ENCODE results near the gene C9orf152. TPM values are rescaled to one million over a fixed set of nuclear protein-coding genes. Genes with fewer than 3 reads are reported as not detected.

Gene C9orf152
- total and polyA plus RNA-seq, 5 experiments from 2014 or later, result not detected

GRCh38 chr9:110246214-110246613 lies 38.3 kb upstream of the C9orf152 start:
- Mint-ChIP-seq H3K4me3 (no peak overlapping the region), H3K4me1 (peaks cover 0 to 1% (median 0%) of the 10 kb centered on the region in 4 donors), H3K9me3 (no peaks in the 10 kb centered on the region), H3K36me3 (peaks cover 0 to 42% (median 17%) of the 10 kb centered on the region in 3 donors), H3K27ac (no peak overlapping the region), H3K27me3 (no peaks in the 10 kb centered on the region)
- no peak for ATAC-seq
- POLR2A ChIA-PET, result no interaction called here
- no peak for DNase-seq

DNA sequence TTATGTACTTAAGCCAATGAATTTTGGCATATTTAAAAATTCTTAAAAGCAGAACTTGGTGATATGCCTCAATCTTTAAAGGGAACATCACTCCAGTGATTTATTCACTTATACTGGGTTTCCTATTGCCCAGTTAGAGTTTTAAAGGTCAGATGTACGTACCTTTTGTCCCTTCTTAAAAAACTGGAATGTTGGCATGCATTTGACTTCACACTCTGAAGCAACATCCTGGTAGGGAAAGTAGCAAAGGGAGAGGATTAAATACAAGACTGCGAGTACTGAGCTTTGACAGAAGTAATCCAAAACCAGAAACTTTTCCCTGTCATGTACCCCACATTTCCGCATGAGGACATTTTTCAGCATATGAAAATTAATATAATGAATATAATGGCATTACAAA lies 36.7 kb upstream of the C9orf152 start:
- Mint-ChIP-seq H3K4me1 (peaks cover 0 to 1% (median 0%) of the 10 kb centered on the region in 4 donors), H3K27ac (no peak overlapping the region), H3K9me3 (no peaks in the 10 kb centered on the region), H3K4me3 (no peak overlapping the region), H3K27me3 (no peaks in the 10 kb centered on the region), H3K36me3 (peaks cover 0 to 35% (median 14%) of the 10 kb centered on the region in 3 donors)
- DNase-seq (no peak), ATAC-seq (no peak)
- POLR2A ChIA-PET, result no interaction called here

DNA sequence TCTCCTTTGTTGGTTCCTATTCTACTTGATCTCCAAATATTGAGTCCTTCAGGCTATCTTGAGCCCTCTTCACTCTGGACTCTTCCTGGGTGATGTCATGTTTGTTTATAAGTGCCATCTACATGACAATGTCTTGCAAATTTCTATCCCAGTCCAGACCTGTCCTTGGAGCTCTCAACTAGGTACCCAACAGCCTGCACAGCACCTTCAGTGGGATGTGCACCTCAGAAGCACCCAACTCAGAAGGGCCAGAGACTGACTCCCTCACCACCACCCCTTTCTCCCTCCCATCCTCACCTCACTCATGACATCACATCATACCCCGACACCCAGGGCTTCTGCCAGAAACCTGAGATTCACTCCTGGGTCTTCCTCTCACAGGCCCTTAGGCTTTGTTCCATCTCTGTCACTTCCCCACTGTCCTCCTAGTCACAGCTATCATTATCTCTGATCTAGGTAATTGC lies 33.9 kb upstream of the C9orf152 start:
- no peak for ATAC-seq
- DNase-seq, result no peak
- Mint-ChIP-seq H3K36me3 (peaks cover 0 to 28% (median 12%) of the 10 kb centered on the region in 3 donors), H3K4me1 (no peaks in the 10 kb centered on the region), H3K9me3 (no peaks in the 10 kb centered on the region), H3K27ac (no peak overlapping the region), H3K27me3 (no peaks in the 10 kb centered on the region), H3K4me3 (no peak overlapping the region)
- POLR2A ChIA-PET, result no interaction called here

DNA sequence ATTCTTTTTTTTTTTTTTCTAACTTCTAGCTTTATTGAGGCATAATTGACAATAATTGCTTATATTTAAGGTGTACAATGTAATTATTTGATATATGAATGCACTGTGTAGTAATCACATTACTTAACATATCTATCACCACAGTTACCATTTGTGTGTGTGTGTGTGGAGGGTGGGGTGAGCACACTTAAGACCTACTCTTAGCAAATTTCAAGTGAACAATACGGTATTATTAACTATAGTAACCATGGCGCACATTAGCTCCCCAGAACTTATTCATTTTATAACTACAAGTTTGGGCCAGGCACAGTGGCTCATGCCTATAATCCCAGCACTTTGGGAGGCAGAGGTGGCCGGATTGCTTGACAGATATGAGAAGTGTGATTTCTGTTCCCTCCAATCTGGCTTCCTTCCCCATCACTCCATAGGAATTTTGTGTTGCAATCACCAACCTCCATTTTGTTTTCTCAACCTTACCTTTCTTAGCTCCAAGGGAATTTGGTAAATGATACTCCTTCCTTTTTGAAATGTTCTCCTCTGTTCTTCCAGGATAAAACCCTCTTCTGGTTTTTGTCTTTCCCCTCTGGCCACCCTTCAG lies 33.4 kb upstream of the C9orf152 start:
- DNase-seq (no peak), ATAC-seq (no peak)
- POLR2A ChIA-PET, result no interaction called here
- H3K9me3 Mint-ChIP-seq, result peaks cover 0 to 3% (median 0%) of the 10 kb centered on the region in 9 donors
- no peak overlapping the region for H3K27ac Mint-ChIP-seq
- peaks cover 3 to 24% (median 10%) of the 10 kb centered on the region in 3 donors for H3K36me3 Mint-ChIP-seq
- H3K4me1 Mint-ChIP-seq, result no peaks in the 10 kb centered on the region
- no peak overlapping the region for H3K4me3 Mint-ChIP-seq
- peaks cover 0 to 2% (median 0%) of the 10 kb centered on the region in 5 donors for H3K27me3 Mint-ChIP-seq

DNA sequence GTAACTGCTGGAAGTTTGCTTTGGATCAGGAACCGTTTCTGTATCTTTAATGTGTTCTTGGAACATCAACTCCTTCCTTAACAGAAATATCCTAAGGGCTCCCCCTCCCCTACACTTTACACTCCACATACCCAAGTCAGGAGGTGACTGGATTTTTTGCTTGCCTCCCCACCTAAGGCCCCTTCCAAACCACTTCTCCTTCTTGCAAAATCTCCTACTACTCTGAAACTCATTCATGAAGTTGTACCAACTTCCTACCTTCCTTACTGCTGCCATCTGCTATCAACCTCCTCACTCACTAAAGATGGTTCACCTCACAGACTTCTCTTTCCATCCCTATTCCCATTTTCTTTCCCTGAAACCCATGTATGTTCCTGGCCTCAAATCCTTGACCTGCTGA lies 32.2 kb upstream of the C9orf152 start:
- POLR2A ChIA-PET, result no interaction called here

DNA sequence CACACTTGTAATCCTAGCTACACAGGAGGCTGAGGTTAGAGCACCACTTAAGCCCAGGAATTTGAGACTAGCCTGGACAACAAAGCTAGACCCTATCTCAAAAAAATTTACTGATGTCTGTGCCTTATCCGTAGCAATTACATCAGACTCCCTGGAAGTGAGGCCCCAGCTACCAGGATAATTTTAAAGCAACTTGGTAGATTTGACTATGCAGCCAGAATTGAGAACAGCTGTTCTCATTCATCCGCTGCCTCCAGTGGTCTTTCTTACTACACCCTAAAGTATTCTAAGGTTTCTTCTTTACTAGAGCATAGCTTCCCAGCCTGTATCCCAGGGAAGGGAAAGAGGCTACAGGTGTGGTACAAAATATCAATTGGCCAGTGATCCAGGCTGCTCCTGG lies 20.4 kb upstream of the C9orf152 start:
- no peak for DNase-seq
- Mint-ChIP-seq H3K9me3 (peaks cover 0 to 1% (median 0%) of the 10 kb centered on the region in 9 donors), H3K36me3 (no peaks in the 10 kb centered on the region), H3K27ac (no peak overlapping the region), H3K4me1 (peaks cover 0 to 1% (median 0%) of the 10 kb centered on the region in 4 donors), H3K27me3 (peaks cover 0 to 5% (median 0%) of the 10 kb centered on the region in 5 donors), H3K4me3 (no peak overlapping the region)
- ATAC-seq, result no peak
- POLR2A ChIA-PET, result no interaction called here

More for the DNA sequence above, 32.2 kb upstream of the C9orf152 start:
- Mint-ChIP-seq H3K4me1 (no peaks in the 10 kb centered on the region), H3K4me3 (no peak overlapping the region), H3K27ac (no peak overlapping the region), H3K27me3 (peaks cover 0 to 2% (median 0%) of the 10 kb centered on the region in 5 donors), H3K9me3 (peaks cover 0 to 6% (median 0%) of the 10 kb centered on the region in 9 donors), H3K36me3 (peaks cover 5 to 17% (median 12%) of the 10 kb centered on the region in 3 donors)
- DNase-seq, result no peak
- ATAC-seq, result no peak

- H3K9me3 Mint-ChIP-seq, result no peaks in the 10 kb centered on the region
- H3K36me3 Mint-ChIP-seq, result no peaks in the 10 kb centered on the region
- no peak overlapping the region for H3K27ac Mint-ChIP-seq
- H3K4me3 Mint-ChIP-seq, result no peak overlapping the region
- DNase-seq (no peak), ATAC-seq (no peak)
- H3K4me1 Mint-ChIP-seq, result no peaks in the 10 kb centered on the region
- POLR2A ChIA-PET, result no interaction called here
- H3K27me3 Mint-ChIP-seq, result peaks cover 0 to 9% (median 2%) of the 10 kb centered on the region in 5 donors
Measured at GRCh38 chr9:110224583-110224982, 16.6 kb upstream of the C9orf152 start.

- Mint-ChIP-seq H3K27ac (no peak overlapping the region), H3K4me3 (no peak overlapping the region), H3K27me3 (peaks cover 0 to 7% (median 4%) of the 10 kb centered on the region in 5 donors), H3K4me1 (peaks cover 0 to 2% (median 0%) of the 10 kb centered on the region in 4 donors), H3K9me3 (no peaks in the 10 kb centered on the region), H3K36me3 (no peaks in the 10 kb centered on the region)
- POLR2A ChIA-PET, result no interaction called here
- no peak for DNase-seq
- no peak for ATAC-seq
Measured at GRCh38 chr9:110220809-110221208, 12.8 kb upstream of the C9orf152 start.

DNA sequence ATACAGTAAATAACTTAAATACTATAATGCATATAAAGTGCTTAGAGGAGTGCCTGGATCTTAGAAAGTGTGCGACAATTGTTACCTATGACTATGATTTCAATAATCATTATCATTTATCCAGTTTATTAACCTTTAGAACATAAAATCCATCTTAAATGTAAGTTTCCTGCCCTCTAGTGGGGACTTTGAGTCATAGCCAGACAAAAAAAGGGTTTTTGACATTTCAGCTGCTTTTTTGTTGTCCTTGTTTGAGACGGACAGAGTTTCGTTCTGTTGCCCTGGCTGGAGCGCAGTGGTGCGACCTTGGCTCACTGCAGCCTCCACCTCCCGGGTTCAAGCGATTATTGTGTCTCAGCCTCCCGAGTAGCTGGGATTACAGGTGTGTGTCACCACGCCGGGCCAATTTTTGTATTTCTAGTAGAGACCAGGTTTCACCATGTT lies 9.7 kb upstream of the C9orf152 start:
- Mint-ChIP-seq H3K36me3 (peaks cover 0 to 3% (median 0%) of the 10 kb centered on the region in 3 donors), H3K4me3 (no peak overlapping the region), H3K4me1 (peaks cover 0 to 2% (median 0%) of the 10 kb centered on the region in 4 donors), H3K27ac (no peak overlapping the region), H3K27me3 (peaks cover 0 to 4% (median 3%) of the 10 kb centered on the region in 5 donors), H3K9me3 (no peaks in the 10 kb centered on the region)
- DNase-seq (peak in 3 of 10 donors; percentile 12 to 29 (median 16)), ATAC-seq (no peak)
- POLR2A ChIA-PET, result no interaction called here

DNA sequence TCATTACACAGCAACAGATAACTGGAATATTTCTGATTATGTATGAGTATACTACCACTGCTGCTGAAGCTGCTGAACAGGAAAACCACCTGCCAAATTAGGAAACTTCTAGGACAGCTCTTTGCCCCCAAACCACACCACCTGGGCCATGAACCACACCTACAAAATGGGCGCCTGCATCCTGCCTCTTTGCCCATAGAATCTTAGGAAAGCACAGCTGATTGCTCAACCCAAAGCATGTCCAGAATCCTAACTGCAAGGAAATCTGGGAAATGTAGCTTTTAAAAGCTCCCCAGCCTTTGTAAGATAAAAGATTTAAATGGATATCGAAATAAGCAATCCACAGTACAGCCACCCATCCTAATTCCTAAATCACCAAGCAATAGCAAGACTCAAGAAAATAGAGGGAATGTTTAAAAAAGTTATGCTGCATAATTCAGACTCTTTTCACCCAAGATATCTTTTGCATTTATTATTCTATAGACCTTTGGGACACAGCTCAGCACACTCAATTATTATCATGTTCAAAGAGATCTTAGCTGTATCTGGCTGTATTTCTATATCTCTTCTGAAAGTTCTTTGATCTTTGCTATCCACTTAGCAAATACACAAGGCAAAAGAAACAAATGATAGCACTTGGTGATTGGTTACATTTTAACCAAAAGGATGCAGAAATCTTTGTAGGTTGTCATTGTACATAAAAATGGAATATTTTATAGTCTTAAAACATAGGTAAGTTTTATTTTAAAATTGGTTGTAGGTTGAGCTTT lies 6.8 kb upstream of the C9orf152 start:
- H3K4me3 Mint-ChIP-seq, result no peak overlapping the region
- POLR2A ChIA-PET, result interaction anchor here (0.5 kb wide), 1 partner anchor 37 kb away, joined by 3 read pairs; no protein-coding TSS in a partner anchor

GRCh38 chr9:110214090-110214489 lies 6.1 kb upstream of the C9orf152 start:
- Mint-ChIP-seq H3K4me3 (no peak overlapping the region), H3K27me3 (peaks cover 0 to 5% (median 2%) of the 10 kb centered on the region in 5 donors), H3K36me3 (peaks cover 0 to 13% (median 3%) of the 10 kb centered on the region in 3 donors), H3K27ac (no peak overlapping the region), H3K9me3 (peaks cover 0 to 5% (median 0%) of the 10 kb centered on the region in 9 donors), H3K4me1 (peaks cover 0 to 2% (median 0%) of the 10 kb centered on the region in 4 donors)
- DNase-seq (no peak), ATAC-seq (no peak)
- POLR2A ChIA-PET, result interaction anchor here (0.5 kb wide), 1 partner anchor 38 kb away, joined by 3 read pairs; no protein-coding TSS in a partner anchor

More for the DNA sequence above, 6.8 kb upstream of the C9orf152 start:
- ATAC-seq, result no peak
- Mint-ChIP-seq H3K4me1 (peaks cover 0 to 2% (median 0%) of the 10 kb centered on the region in 4 donors), H3K27me3 (peaks cover 0 to 5% (median 2%) of the 10 kb centered on the region in 5 donors), H3K9me3 (peaks cover 0 to 5% (median 0%) of the 10 kb centered on the region in 9 donors), H3K36me3 (peaks cover 0 to 13% (median 3%) of the 10 kb centered on the region in 3 donors), H3K27ac (no peak overlapping the region)
- no peak for DNase-seq

DNA sequence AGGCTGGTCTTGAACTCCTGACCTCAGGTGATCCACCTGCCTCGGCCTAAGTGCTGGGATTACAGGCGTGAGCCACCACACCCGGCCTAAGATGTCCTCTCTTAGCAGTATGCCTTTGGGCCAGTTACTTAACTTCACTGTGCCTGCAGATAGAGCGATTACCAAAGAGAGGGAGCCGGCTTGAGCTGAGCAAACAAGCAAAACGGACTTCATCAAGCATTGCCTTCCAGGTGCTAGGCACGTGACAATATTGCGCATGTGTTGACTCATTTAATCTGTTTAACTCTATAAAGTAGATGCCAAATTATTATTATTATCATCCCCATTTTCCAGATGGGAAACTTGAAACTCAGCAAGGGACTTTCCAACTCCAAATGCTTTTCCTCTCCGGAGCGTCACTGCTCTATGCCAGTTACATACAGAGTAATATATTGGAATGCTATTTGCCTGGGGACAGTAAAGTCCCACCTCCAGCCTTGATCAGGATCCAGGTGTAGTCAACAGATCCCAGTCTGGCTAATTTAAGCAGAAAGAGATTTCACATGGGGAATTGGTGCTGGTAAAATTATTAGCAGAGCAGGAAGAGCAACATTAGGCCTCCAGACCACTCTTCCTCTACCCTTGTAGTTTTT lies 5.6 kb upstream of the C9orf152 start:
- Mint-ChIP-seq H3K9me3 (peaks cover 0 to 5% (median 0%) of the 10 kb centered on the region in 9 donors), H3K4me3 (no peak overlapping the region), H3K36me3 (peaks cover 0 to 13% (median 3%) of the 10 kb centered on the region in 3 donors), H3K27ac (no peak overlapping the region), H3K27me3 (peaks cover 0 to 5% (median 3%) of the 10 kb centered on the region in 5 donors), H3K4me1 (peaks cover 0 to 2% (median 0%) of the 10 kb centered on the region in 4 donors)
- POLR2A ChIA-PET, result no interaction called here
- no peak for DNase-seq
- no peak for ATAC-seq
